ENCODE data around the gene MPHOSPH6.

- TF ChIP-seq CTCF (IDR thresholded peaks at IDR 0.05): no peak
- TF ChIP-seq POLR2A (IDR thresholded peaks at IDR 0.05): no peak
These were observed 36.2 kb downstream of the MPHOSPH6 start for GRCh38 chr16:82133798-82134197.
